Natural killer cell (primary cell): ENCODE results near the gene USP33. TPM values are rescaled to one million over a fixed set of nuclear protein-coding genes. Genes with fewer than 3 reads are reported as not detected.

ENCODE experiments used
- ATAC-seq, 3 donors: fragments of 150-1000 bp in 2 of 3; fragments of 200-7000 bp in 1 of 3; cut with Tn5 transposase; 1 replicate in 1 of 3; 2 replicates in 2 of 3; pipeline ENCODE4 v1.10.0; 2021; ENCODE audit warnings: mild to moderate bottlenecking in 2 of 3, moderate library complexity in 2 of 3
- DNase-seq, 2 donors: peaks; one replicate each; pipeline versions ENCODE4 v3.0.0 to v3.0.0-alpha.2; 2013 to 2021; ENCODE audit warnings: mixed read lengths in 1 of 2
- H3K27ac ChIP-seq: one replicate; pipeline ENCODE4 v1.5.1; 2013; ENCODE audit warnings: mild to moderate bottlenecking, low read length
- H3K27me3 ChIP-seq: one replicate; pipeline ENCODE4 v1.6.1; 2013; ENCODE audit warnings: low read length; ENCODE audit not compliant: control insufficient read depth, insufficient read depth
- H3K36me3 ChIP-seq: one replicate; pipeline ENCODE4 v1.6.1; 2013; ENCODE audit warnings: low read length; ENCODE audit not compliant: control insufficient read depth, insufficient read depth
- H3K4me1 ChIP-seq: one replicate; pipeline ENCODE4 v1.6.1; 2013; ENCODE audit warnings: low read length; ENCODE audit not compliant: control insufficient read depth, insufficient read depth
- H3K4me3 ChIP-seq: one replicate; pipeline ENCODE4 v1.5.1; 2013; ENCODE audit warnings: low read length
- H3K9me3 ChIP-seq: one replicate; pipeline ENCODE4 v1.6.1; 2013; ENCODE audit warnings: low read length; ENCODE audit not compliant: control insufficient read depth, insufficient read depth
- H3K27ac Mint-ChIP-seq, 2 donors: one replicate each; pipeline ENCODE4 v1.8.0; 2022; ENCODE audit warnings: mild to moderate bottlenecking in 2 of 2, mixed read lengths in 2 of 2, moderate library complexity in 1 of 2
- H3K27me3 Mint-ChIP-seq, 2 donors: one replicate each; pipeline ENCODE4 v1.8.0; 2022; ENCODE audit warnings: low read depth in 2 of 2, mixed read lengths in 2 of 2
- H3K36me3 Mint-ChIP-seq: one replicate; pipeline ENCODE4 v1.8.0; 2022; ENCODE audit warnings: mixed read lengths
- H3K4me1 Mint-ChIP-seq, 2 donors: one replicate each; pipeline ENCODE4 v1.8.0; 2022; ENCODE audit warnings: mixed read lengths in 2 of 2
- H3K4me3 Mint-ChIP-seq: one replicate; pipeline ENCODE4 v1.8.0; 2022; ENCODE audit warnings: mild to moderate bottlenecking, moderate library complexity, mixed read lengths
- H3K9me3 Mint-ChIP-seq, 2 donors: one replicate each; pipeline ENCODE4 v1.8.0; 2022; ENCODE audit warnings: mixed read lengths in 2 of 2
- WGBS: methylation state at CpG from one replicate; pipeline ENCODE4 v1.1.7; 2013; ENCODE audit warnings: missing lambda C conversion rate; ENCODE audit not compliant: insufficient coverage; 5-methylcytosine and 5-hydroxymethylcytosine counted together
- intact Hi-C: fragments of 100-400 bp; cut with micrococcal nuclease; formaldehyde crosslinking; loops from one replicate; pipeline ENCODE4 v1.14.2; 2022
- total RNA-seq, 4 donors: library from RNA; stranded (reverse); fragments of 120-200 nt in 1 of 4; gene quantifications; one replicate each; pipeline versions ENCODE4 v1.2.3 to v1.2.4, GENCODE V29; 2013 to 2022
- TF ChIP-seq, protein P1 (sequence below): fragments of 200-600 bp; IDR thresholded peaks from one replicate; pipeline ENCODE4 v1.8.0; 2022; ENCODE audit warnings: antibody characterized with exemption

The USP33 gene
- total RNA-seq, 3 donors from 2014 or later (not counting 1 experiment from before 2014, with no cell fraction given): 88.1 to 112 (median 101) TPM

DNA sequence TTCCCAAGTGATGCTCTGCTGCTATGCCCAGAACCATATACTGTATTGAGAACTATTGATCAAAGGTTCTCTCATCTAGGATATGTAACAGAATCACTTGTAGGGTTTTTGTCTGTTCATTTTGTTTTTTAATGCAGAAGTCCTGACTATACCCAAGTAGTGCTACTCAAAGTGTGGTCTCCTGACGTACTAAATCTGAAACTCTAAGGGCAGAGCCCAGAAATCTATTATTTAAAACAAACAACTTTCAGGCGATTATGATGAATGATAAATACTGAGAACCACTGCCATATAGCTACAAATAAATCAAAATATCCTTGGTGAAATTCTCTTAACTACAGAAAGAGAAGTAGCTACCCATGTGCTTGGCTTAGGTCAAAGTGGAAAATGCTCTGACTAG is 87.3 kb downstream of the USP33 start:
- Histone ChIP-seq H3K9me3 (no peaks in the 10 kb centered on the region), H3K36me3 (no peaks in the 10 kb centered on the region), H3K4me1 (no peaks in the 10 kb centered on the region), H3K27me3 (no peaks in the 10 kb centered on the region), H3K4me3 (no peak overlapping the region), H3K27ac (no peak overlapping the region)
- DNase-seq: no peak
- no peak overlapping the region for H3K4me3 Mint-ChIP-seq
- no peaks in the 10 kb centered on the region for H3K27me3 Mint-ChIP-seq
- no peaks in the 10 kb centered on the region for H3K9me3 Mint-ChIP-seq
- no peaks in the 10 kb centered on the region for H3K36me3 Mint-ChIP-seq
- TF ChIP-seq, protein P1, sequence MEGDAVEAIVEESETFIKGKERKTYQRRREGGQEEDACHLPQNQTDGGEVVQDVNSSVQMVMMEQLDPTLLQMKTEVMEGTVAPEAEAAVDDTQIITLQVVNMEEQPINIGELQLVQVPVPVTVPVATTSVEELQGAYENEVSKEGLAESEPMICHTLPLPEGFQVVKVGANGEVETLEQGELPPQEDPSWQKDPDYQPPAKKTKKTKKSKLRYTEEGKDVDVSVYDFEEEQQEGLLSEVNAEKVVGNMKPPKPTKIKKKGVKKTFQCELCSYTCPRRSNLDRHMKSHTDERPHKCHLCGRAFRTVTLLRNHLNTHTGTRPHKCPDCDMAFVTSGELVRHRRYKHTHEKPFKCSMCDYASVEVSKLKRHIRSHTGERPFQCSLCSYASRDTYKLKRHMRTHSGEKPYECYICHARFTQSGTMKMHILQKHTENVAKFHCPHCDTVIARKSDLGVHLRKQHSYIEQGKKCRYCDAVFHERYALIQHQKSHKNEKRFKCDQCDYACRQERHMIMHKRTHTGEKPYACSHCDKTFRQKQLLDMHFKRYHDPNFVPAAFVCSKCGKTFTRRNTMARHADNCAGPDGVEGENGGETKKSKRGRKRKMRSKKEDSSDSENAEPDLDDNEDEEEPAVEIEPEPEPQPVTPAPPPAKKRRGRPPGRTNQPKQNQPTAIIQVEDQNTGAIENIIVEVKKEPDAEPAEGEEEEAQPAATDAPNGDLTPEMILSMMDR: no peak
- intact Hi-C loops: no loop called here
- no peak overlapping the region for H3K27ac Mint-ChIP-seq
- no peak for ATAC-seq
- WGBS: 64% methylated on average over 1 of the region's 2 CpGs
- H3K4me1 Mint-ChIP-seq: peaks cover 25 to 26% of the 10 kb centered on the region in 2 donors

DNA sequence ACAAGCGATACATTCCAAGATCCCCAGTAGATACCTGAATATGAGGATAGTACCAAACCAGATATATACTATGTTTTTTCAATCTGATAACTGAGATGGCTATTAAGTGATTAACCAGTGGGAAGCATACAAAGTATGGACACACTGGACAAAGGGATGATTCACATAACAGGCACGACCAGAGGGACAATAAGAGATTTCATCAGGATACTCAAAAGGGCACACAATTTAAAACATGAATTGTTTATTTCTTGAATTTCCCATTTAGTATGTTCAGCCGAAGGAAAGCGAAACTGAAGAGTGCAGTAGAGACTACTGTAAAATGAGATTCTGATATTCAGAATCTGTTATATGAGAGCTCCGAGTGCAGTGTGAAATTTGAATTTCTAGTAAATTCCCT is 87.8 kb downstream of the USP33 start:
- Mint-ChIP-seq H3K4me1 (peaks cover 28% of the 10 kb centered on the region in 2 donors), H3K27me3 (no peaks in the 10 kb centered on the region), H3K9me3 (no peaks in the 10 kb centered on the region), H3K36me3 (no peaks in the 10 kb centered on the region), H3K4me3 (no peak overlapping the region), H3K27ac (peak overlapping the region in 1 of 2 donors; percentile 14)
- Histone ChIP-seq H3K4me3 (no peak overlapping the region), H3K9me3 (no peaks in the 10 kb centered on the region), H3K4me1 (no peaks in the 10 kb centered on the region), H3K27me3 (no peaks in the 10 kb centered on the region), H3K27ac (no peak overlapping the region), H3K36me3 (no peaks in the 10 kb centered on the region)
- ATAC-seq (no peak), DNase-seq (no peak)
- intact Hi-C loops: no loop called here
- WGBS: 76% methylated on average over 4 of the region's 5 CpGs
- TF ChIP-seq, protein P1: no peak

DNA sequence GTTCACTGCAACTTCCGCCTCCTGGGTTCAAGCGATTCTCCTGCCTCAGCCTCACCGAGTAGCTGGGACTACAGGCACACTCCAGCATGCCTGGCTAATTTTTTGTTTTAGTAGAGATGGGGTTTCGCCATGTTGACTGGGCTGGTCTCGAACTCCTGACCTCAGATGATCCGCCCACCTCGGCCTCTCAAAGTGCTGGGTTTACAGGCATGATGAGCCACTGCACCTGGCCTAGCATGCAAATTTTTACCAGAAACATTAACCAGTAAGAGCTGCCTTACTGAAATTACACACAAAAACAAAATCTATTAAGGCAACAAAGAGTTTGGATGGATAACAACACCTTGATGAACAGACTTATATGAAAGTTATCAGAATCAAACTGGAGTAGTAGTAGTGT is 89.3 kb downstream of the USP33 start:
- H3K36me3 Mint-ChIP-seq: no peaks in the 10 kb centered on the region
- Histone ChIP-seq H3K36me3 (no peaks in the 10 kb centered on the region), H3K9me3 (no peaks in the 10 kb centered on the region), H3K4me1 (no peaks in the 10 kb centered on the region), H3K27ac (no peak overlapping the region), H3K27me3 (no peaks in the 10 kb centered on the region), H3K4me3 (no peak overlapping the region)
- H3K9me3 Mint-ChIP-seq: no peaks in the 10 kb centered on the region
- peaks cover 31 to 34% of the 10 kb centered on the region in 2 donors for H3K4me1 Mint-ChIP-seq
- no peak for DNase-seq
- WGBS: 95% methylated on average over 7 of the region's 7 CpGs
- no peaks in the 10 kb centered on the region for H3K27me3 Mint-ChIP-seq
- intact Hi-C loops: no loop called here
- no peak for ATAC-seq
- H3K4me3 Mint-ChIP-seq: no peak overlapping the region
- no peak overlapping the region for H3K27ac Mint-ChIP-seq
- TF ChIP-seq, protein P1: no peak

DNA sequence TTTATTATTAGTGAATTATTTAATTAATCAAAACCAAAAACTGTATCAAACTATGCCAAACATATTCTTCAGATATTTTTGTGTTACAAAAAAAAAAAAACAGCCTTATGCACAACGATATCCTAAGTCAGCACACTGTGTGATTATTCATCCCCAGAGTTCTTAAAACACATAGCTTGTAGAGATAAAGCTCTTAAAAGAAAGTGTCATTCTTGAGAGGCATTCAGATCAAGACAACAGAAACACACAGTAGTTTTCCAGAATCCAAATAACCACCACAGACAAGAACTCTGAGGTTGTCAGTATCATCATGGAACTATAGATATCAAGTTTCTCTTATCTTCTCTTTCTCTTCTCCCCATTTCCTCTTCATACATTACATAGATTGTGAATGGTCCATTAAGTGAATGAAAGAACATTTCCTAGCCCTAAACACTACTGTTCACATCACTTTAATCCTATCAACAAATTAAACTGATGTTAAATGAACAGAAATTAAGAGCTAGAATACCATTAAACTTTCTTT is 90.7 kb downstream of the USP33 start:
- Mint-ChIP-seq H3K4me1 (peaks cover 37 to 38% of the 10 kb centered on the region in 2 donors), H3K27ac (no peak overlapping the region)

More for the DNA sequence above, 90.7 kb downstream of the USP33 start:
- Histone ChIP-seq H3K9me3 (no peaks in the 10 kb centered on the region), H3K36me3 (no peaks in the 10 kb centered on the region), H3K4me3 (no peak overlapping the region), H3K27me3 (no peaks in the 10 kb centered on the region), H3K4me1 (no peaks in the 10 kb centered on the region), H3K27ac (no peak overlapping the region)
- no peak overlapping the region for H3K4me3 Mint-ChIP-seq
- no peaks in the 10 kb centered on the region for H3K9me3 Mint-ChIP-seq
- no peaks in the 10 kb centered on the region for H3K27me3 Mint-ChIP-seq
- no peaks in the 10 kb centered on the region for H3K36me3 Mint-ChIP-seq
- TF ChIP-seq, protein P1: no peak
- DNase-seq (no peak), ATAC-seq (no peak)
- WGBS: no CpG with 5 or more reads among the region's 1 CpG
- intact Hi-C loops: no loop called here
